ENCODE measurements around the gene AUTS2.

AUTS2 gene

DNA sequence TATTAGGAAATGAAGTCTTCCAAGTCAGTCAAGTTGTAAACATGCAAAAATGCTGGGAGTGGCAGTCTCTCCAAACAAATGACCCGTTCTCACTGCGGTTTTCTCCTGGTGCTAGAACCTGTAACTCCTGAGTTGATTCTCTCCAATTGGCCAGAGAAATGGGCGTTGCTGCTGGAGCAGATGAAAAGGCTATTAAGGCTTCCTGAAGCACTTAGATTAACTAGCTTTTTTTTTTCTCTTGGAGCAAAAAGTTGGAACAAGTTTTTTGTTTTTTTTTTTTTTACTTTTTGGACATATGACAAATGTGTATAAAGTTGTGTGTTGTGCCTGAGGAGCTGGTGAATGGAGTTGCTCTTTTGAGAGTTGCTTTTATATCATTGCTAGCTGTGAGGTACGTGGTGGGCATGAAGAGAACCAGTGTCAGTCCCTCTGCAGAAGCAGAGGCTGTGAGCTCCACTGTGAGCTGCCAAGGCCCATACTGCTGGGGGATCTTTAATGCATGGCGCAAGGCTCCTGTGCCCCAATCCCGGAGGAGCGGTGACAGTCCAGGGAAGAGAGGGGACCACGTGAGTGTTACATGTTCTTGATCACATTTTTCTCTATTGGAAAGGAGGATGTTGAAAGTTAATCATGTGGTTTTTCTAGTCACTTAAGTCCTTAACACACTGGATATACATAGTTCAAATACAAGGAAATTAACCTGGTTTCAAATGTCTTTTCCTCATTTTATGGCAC lies 1140.0 kb downstream of the AUTS2 start:
- DNase-seq (ENCODE audit: low read depth in 3 of 3): no peak

DNA sequence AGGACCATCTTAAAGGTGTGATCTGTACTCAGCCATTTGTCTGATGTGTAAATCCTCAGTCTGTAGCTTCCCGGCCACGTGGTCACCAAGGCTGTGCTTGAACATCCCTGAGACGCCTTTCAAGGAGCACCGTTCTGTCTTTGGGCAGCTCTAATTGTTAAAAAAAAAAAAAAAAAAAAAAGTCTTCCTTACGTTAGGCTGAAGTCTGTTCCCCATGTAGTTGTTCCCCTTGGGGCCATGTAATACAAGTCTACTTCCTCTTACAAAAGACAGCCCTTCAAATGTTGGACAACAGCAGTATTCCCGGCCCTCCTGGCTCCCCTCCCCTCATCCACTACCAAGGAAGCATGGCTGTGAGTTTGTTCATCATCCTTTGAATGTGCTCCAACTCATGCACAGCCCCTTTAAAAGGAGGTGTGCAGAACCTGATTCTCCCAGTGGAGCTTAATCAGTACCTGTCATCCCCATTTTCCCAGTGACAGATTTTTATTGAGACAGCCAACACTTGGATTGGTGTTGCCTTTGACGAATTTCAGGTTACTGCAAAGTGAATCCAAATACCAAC lies 1141.5 kb downstream of the AUTS2 start:
- DNase-seq (ENCODE audit: low read depth in 3 of 3): no peak

DNA sequence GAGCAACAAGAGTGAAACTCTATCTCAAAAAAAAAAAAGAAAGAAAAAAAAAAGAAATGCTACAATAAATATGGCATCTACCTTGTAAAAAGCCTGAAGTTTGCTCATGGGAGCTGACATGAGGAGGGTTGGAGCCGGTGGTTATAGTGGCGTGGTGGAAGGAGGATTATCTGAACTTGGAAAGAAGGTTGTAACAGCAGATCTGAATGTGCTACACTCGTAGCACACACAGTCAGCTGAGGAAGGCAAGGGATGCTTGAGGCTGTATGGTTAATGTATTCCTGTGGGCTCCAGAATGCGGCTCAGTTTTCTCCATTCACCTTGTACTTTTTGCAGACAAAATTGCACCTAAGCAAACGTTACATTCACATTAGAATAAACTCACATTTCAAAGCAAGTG lies 1143.4 kb downstream of the AUTS2 start:
- DNase-seq (ENCODE audit: low read depth in 3 of 3): no peak

DNA sequence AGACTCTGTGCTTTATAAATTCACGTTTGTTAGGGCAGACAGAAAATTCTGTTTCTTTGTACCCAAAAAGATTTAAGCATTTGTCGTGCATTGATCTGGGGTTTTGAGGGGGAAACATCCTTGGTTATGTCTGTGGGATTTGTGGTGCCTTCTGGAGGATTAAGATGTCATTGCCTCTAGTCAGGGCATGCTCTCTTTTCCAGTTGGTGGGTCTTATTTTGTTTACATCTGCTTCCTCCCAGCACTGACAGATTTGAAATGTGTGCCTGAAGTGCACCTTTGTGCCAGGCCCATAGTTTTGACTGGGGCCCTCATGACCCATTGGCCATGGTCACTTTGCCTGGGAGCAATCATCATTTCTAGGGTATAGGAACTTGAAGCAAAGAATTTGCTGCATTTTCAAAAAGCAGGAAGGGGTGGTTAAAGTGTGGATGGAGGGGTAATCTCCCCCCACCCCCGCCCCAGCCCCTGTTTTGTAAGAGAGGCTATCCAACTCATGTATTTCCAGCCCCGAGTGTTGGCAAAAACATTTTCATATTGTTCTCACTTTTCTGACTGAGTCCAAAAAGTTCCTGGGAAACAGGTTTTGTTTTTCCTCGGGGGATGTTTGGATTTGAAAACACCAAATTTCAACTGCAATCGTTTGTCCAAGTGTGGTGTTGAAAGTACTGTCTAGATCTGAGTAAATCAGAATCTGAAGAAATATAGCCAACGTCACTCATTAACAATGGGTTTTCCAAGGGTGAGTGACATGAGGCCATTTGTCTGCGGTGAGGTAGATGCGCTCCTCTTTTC lies 1145.5 kb downstream of the AUTS2 start:
- no peak for DNase-seq (ENCODE audit: low read depth in 3 of 3)

DNA sequence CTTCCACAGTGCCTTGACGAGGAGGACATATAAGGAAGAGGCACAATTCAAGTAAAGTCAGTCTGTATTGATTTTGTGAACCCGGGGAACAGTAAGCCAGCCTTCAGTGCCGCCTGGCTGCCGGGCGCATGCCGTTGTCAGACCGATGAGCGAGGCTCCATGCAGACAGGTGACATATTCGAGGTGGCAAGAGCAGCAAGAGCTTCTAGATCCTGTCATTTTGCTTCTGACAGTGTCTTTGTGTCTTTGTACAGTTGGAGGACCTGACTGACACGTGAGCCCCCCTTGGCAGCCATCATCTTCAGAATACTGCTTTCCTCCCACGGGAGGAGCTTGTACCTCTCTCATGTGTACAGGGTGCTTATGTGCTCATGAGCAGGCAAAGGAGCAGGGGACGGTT lies 1146.2 kb downstream of the AUTS2 start:
- no peak for DNase-seq (ENCODE audit: low read depth in 3 of 3)

DNA sequence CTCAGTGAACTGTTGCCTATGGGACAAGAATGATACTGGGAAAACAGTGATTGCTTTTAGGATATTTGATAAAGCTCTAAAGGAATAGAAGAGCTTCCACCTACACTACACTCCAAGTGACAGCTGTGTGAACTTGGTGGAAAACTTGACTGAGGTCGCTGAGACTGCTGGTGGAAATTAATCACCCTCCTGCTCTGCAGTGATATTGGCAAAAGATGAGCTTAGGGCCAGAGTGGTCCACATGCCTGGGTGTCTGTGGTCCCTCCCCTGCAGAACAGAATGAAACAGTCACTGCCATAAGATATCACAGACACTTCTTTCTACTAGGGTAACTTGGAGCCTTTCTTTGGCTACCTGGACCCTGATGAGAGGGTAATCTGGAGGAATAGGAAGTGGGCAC lies 1151.6 kb downstream of the AUTS2 start:
- DNase-seq (ENCODE audit: low read depth in 3 of 3): no peak

DNA sequence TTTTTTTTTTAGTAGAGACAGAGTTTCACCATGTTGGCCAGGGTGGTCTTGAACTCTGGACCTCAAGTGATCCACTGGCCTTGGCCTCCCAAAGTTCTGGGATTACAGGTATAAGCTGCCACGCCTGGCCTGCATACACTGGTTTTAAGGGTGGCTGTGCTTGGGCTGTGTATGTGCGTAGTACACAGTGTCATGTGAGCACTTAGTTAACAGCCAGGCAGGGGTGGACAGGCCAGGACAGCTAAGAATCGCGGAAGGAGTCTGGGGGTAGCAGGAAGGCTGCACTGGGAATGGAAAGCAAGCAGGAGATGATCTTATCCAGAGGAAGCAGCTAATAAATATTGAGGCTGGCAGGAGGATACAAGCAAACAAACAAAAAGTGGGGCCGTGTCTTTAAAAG lies 1153.6 kb downstream of the AUTS2 start:
- no peak for DNase-seq (ENCODE audit: low read depth in 3 of 3)

DNA sequence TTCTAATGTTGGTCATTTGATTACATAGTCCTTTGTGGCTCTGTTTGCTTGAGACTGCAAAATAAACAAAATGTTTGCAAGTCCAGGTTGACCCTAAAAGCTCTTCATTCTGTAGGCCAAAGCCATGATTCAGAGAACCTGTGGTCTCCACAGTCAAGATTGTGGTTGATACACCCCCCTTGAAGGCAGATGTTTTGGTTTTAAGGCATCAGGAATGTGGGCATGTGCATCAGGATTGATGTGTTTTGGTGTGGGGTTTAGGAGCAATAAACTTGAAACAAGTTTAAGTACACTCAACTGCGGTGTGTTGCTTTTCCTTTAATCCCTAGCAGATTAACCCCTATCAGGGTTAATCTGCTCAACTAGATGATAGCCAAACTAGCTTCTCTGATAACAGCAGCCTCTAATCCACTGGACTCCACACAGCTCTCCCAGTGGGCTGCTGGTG lies 1154.5 kb downstream of the AUTS2 start:
- DNase-seq (ENCODE audit: low read depth in 3 of 3): no peak

DNA sequence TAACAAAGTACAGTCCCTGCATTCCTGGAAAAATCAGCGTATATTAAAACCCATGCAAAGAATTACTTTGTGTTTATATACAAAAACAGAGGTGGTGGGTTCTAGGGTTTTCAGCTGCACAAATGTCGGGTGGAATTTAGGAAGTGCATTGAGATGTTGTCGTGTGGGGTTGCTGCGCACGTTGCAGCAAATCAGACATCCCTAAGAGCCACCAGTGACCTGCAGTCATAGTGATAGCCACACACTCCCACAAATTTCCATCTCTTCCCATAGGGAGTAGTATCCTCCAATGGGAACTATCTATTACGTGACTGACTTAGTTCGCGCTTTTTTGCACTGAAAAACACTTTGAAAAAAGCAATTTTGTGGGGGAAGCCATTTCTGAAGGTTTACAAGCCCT lies 1158.5 kb downstream of the AUTS2 start:
- no peak for DNase-seq (ENCODE audit: low read depth in 3 of 3)

DNA sequence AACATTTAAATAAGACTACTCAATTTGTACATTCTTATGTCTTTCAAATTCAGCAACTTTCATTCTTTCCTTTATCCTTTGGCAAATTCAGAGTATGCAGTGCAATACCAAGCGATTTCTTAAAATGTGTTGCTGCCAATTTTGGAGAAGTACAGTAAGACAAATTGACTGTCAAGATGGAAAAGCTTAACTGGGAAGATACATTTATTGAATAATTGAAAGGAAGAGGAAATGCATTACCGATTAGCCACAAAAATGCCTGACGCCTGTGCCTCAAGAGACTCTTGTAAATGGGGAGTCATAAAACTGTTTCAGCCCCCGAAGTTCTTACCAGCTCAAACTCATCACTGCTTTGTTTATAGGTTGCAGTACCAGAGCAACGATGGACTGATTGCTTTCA lies 1160.4 kb downstream of the AUTS2 start:
- no peak for DNase-seq (ENCODE audit: low read depth in 3 of 3)

DNA sequence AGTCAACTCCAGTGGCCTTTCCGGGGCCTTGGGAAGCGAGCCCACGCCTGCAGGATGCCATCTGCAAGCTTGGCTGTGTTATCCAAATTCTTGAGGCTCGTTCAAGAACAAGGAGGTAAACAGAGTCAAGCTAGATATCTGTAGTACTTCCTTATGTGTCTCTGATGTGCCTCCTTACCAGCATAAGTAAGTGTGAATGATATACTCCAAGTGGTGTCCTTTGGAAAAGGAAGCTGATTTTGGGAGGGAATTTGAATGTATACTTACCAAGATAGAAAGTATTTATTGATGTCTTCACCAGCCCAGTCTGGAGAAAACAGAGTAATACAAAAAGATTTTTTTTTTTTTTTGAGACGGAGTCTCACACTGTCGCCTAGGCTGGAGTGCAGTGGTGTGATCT lies 1161.4 kb downstream of the AUTS2 start:
- no peak for DNase-seq (ENCODE audit: low read depth in 3 of 3)

DNA sequence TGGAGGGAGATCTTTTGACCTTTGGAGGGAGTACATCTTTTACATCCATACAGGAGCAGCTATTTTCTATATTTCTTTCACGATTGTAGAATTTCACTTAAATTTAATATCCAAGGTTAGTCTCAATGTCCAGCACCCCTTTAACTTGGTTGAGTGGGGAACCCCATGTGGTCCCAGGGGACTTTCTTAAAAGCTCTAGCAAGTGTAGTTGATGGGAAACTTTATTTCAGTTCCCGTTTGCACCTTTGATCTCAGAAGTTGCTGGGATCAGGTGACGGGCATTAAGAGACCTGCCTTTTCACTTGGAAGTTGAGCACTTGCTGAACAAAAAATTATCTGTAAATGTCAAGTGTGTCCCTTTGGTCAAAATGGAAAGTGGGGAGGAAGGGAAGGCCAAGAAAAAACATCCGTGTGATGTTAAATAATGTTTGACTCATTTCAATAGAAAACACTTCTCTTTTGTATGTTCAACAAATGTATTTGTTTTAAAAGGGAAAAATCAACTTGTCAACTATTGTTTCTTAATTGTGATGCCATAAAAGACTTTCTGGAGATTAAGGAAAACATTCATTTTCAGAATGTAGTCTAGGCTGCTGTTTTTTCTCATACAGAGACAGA lies 1163.5 kb downstream of the AUTS2 start:
- DNase-seq (ENCODE audit: low read depth in 3 of 3): no peak

DNA sequence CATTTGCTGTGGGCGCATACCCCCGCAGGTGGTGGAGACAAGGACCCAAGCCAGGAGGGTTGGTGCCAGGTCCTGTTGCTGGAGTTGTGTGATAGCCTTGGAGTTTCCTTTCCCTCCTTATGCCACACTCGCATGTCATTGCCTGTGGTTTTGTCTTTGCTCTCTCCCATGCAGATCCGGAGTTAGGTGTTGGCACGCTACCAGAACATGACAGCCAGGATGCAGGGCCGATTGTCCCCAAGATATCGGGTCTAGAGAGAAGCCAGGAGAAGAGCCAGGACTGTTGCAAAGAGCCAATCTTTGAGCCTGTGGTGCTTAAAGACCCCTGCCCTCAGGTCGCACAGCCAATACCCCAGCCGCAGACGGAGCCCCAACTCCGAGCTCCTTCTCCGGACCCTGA lies 1164.4 kb downstream of the AUTS2 start:
- DNase-seq (ENCODE audit: low read depth in 3 of 3): no peak

DNA sequence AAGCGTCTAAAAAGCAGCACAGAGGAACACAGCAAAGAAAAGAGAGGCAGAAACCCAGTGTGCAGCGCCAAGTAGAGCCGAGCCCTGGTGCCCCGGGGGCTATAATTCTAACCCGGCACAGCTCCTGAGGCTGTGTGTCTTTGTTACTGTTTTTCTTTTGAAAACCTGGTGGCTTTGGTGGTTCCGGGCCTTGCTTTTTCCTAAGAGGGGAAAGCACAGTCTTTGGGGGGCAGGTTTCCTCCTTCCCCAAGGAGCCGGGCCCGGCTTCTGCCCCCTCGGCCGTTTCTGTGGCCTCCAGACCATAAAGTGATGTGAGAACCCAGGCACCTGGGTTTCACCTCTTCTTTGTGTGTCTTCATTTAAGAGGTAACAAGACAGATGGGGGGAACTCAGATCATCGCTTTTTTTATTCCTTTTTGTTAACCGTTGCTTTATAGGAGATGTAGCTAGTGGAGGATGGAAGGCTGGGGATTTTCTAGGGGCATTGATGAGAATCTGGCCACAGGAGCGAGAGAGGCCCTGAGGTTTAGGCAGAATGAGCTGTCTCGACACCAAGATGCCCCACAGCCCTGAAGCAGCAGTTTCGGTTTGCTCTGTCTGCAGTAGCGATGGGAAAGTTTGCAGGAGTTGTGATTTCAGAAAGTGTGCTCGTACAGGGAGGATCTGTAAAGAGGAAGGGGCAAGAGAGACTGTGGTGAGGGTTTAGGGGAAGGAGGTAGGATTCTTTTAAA lies 1165.9 kb downstream of the AUTS2 start:
- DNase-seq (ENCODE audit: low read depth in 3 of 3): no peak

DNA sequence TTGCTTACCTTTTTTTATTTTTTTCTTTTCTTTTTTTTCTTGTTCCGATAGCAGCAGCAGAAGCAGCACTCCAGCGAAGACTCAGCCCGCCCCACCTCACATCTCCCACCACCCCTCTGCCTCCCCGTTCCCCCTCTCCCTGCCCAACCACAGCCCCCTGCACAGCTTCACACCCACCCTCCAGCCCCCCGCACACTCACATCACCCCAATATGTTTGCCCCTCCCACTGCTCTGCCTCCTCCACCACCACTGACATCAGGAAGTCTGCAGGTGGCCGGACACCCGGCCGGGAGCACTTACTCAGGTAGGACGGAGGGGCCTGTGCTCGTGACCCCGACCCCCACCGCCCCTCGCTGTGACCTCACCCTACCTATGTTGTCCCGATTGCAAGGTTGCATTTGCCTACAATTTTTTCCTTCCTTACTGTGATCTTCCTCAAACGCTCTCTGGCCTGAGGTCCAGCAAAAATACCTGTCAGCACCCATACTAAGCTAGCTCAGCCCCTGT lies 1166.5 kb downstream of the AUTS2 start:
- DNase-seq (ENCODE audit: low read depth in 3 of 3): no peak

DNA sequence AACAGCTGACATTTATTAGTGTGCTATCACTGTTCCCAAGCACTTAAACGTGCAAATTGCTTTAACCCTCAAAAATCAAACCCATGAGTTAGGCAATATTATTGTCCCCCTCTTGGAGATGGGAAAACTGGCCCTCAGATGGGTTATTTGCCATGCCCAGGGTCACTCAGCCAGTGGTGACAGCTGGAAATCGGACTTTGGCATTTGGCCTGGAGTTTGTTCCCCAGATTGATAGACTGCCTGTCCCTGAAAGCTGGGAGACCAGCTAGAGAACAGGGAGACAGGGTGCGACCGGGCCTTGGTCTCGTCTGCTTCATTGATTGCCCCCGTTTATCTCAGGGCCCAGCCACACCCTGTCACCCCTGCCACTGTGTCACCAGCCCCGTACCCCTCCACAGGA lies 1167.4 kb downstream of the AUTS2 start:
- no peak for DNase-seq (ENCODE audit: low read depth in 3 of 3)

DNA sequence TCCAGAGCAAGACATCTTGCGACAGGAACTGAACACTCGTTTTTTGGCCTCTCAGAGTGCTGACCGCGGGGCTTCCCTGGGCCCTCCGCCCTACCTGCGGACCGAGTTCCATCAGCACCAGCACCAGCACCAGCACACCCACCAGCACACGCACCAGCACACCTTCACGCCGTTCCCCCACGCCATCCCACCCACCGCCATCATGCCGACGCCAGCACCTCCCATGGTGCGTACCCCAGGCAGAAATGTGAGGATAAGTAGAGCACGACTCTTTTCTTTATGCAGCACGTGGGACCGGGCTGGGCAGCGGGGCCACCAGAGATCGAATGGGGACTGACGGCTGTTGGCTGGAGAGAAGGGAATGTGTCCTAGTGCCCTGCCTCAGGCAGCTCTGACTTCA lies 1167.8 kb downstream of the AUTS2 start:
- no peak for DNase-seq (ENCODE audit: low read depth in 3 of 3)

DNA sequence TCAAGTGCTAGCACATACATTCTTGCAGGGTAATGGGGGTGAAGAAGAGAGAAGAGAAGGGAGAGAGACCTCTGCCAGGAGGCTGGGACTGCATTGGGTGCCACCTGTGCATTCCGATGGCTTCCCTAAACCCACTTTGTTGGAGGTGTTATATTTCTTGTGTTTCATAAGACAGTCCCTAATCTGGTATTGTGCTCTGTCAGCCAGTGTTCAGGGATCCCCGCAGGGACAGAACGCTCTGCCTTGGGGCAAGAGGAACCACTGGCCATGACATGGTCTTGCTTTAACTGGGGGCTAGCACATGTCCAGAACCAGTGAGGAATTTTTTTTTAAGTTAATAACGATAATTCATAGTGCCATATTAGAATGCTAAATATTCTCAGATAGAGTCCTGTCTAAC lies 1168.4 kb downstream of the AUTS2 start:
- DNase-seq (ENCODE audit: low read depth in 3 of 3): no peak

DNA sequence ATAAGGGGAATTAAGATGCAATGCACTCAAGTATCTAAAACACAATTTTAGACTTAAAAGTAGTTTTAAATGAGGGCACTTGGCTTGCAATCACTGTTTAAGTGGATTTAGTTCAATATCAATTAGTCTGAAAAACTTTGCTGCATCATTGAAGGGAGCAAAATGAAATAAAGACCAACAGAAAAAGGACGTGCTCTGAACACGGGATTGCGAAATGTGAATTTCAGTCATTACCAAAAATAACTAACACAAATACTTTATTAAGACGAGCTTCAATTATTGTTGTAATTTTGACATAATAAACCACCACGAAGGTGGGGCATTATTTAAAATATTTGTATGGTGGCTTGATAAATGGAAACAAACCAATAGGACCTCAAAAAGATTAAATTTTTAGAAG lies 1171.9 kb downstream of the AUTS2 start:
- DNase-seq (ENCODE audit: low read depth in 3 of 3): no peak

DNA sequence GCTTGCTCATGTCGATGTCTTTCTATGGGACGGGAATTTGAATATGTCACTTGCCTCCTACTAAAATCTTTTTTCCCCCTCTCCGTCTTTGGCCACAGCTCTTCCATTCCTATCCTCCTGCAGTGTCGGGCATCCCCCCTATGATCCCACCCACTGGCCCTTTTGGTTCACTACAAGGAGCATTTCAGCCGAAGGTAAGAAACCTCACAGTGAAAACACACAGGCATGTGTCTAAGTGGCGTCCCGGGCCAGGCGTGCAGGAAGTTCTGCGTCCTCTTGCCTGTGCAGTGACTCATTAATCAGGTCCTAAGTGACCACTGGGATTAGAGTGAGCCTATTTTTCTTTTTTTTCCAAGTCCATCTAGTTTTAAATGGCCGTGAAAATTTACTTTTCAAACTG lies 1173.2 kb downstream of the AUTS2 start:
- no peak for DNase-seq (ENCODE audit: low read depth in 3 of 3)

DNA sequence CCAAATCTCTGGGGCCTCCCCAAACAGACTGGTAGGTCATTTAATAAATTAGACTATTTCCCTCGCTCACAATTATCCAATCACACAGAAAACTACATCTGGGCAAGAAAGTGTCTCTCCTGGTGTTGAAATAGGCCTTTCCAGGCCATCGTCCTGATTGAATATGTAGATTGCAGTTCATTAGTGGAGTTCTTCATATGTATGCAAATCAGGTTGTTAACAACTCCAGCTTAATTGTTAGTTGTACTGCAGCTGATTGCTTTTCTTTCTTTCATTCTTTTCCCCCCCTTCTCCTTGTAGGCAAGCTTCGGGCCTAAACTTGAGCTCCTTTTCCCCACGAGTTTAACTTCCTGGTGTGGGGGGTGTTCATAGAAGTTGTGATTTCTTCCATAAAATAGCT lies 1174.6 kb downstream of the AUTS2 start:
- DNase-seq (ENCODE audit: low read depth in 3 of 3): no peak

DNA sequence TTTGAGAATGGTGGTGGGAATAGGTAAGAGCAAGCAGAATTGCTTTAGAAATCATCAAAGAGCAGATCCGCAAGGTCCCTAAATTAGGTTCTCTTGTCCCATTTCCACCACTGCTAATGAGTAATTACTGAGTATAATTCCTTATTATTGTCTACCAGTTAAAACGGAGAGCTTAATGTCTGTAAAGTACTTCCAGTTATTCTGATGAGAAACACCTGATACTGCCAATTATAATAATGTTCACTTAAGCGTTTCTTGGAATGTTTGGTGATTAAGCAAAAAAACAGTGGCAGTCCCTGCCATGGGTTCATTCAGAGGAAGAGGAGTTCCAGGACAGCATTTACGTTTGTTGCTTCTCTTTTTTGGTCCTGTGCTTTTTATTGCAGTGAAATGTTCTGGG lies 1175.1 kb downstream of the AUTS2 start:
- no peak for DNase-seq (ENCODE audit: low read depth in 3 of 3)
